Measurements from ENCODE around the gene AFAP1.

GRCh38 chr4:7861440-7861881, 78.2 kb downstream of the AFAP1 start:
- TF ChIP-seq CTCF (IDR thresholded peaks at IDR 0.05; ENCODE audit: extremely low read depth in 1 of 2, insufficient read depth in 1 of 2, low read depth in 1 of 2, low read length in 2 of 2), result no peak
- TF ChIP-seq POLR2A (IDR thresholded peaks at IDR 0.05; ENCODE audit: low read depth, low read length), result no peak
